ENCODE measurements around the gene LRRC26. TPM values are rescaled to one million over a fixed set of nuclear protein-coding genes. Genes with fewer than 3 reads are reported as not detected.

The LRRC26 gene
- polyA plus RNA-seq, 1 experiment, result not detected

GRCh38 chr9:137166380-137167229, 3.2 kb downstream of the LRRC26 start:
- ChIA-PET POLR2A (interaction anchor here (0.6 kb wide), 1 partner anchor 10 kb away, joined by 4 read pairs; no protein-coding TSS in a partner anchor), CTCF (interaction anchor here (0.6 kb wide), 1 partner anchor 70 kb away, joined by 3 read pairs; no protein-coding TSS in a partner anchor)
- peaks cover 35% of the 10 kb centered on the region for H3K27me3 ChIP-seq (ENCODE audit: control insufficient read depth, insufficient read depth, low read length)
- DNase-seq (ENCODE audit: low read depth), result no peak
- no peak overlapping the region for H3K4me3 ChIP-seq (ENCODE audit: low read depth, low read length)
- TF ChIP-seq, protein P1, sequence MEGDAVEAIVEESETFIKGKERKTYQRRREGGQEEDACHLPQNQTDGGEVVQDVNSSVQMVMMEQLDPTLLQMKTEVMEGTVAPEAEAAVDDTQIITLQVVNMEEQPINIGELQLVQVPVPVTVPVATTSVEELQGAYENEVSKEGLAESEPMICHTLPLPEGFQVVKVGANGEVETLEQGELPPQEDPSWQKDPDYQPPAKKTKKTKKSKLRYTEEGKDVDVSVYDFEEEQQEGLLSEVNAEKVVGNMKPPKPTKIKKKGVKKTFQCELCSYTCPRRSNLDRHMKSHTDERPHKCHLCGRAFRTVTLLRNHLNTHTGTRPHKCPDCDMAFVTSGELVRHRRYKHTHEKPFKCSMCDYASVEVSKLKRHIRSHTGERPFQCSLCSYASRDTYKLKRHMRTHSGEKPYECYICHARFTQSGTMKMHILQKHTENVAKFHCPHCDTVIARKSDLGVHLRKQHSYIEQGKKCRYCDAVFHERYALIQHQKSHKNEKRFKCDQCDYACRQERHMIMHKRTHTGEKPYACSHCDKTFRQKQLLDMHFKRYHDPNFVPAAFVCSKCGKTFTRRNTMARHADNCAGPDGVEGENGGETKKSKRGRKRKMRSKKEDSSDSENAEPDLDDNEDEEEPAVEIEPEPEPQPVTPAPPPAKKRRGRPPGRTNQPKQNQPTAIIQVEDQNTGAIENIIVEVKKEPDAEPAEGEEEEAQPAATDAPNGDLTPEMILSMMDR (IDR thresholded peaks at IDR 0.05; ENCODE audit: insufficient read depth, low read depth, low read length), result no peak
- H3K36me3 ChIP-seq (ENCODE audit: control insufficient read depth, insufficient read depth, low read length), result no peaks in the 10 kb centered on the region

DNA sequence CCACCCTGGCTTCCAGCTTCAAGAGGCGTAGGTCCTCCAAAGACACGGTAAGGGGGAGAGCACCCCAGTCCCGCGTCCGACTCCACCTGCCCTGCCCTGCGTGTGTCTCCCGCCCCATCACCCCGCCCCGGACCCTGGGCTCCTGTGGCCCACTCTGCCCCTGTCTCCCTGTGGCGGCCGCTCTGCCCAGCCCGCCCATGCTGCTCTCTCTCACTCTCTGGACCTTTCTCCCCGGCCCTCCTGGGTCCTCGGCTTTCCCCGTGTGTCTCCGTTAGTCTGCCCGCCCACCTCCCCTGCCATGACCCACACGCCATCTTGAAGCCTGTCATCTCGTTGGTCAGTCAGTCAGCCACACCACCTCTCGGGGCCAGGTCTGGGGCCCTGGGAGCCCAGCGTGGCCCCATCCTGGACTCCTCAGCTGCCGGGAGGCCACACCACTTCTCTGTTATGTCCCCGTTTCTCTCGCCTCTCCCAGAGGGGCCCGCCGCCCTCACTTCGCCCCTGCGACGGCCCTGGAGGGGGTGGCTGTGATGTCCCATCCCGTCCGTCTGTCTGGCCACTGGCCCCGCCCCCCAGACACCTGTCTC, 4.5 kb downstream of the LRRC26 start:
- POLR2A ChIA-PET, result no interaction called here
- Histone ChIP-seq H3K4me3 (ENCODE audit: low read depth, low read length) (no peak overlapping the region), H3K27me3 (ENCODE audit: control insufficient read depth, insufficient read depth, low read length) (peaks cover 32% of the 10 kb centered on the region), H3K36me3 (ENCODE audit: control insufficient read depth, insufficient read depth, low read length) (no peaks in the 10 kb centered on the region)
- TF ChIP-seq, protein P1 (IDR thresholded peaks at IDR 0.05; ENCODE audit: insufficient read depth, low read depth, low read length), result no peak
- no peak for DNase-seq (ENCODE audit: low read depth)
- CTCF ChIA-PET, result no interaction called here

DNA sequence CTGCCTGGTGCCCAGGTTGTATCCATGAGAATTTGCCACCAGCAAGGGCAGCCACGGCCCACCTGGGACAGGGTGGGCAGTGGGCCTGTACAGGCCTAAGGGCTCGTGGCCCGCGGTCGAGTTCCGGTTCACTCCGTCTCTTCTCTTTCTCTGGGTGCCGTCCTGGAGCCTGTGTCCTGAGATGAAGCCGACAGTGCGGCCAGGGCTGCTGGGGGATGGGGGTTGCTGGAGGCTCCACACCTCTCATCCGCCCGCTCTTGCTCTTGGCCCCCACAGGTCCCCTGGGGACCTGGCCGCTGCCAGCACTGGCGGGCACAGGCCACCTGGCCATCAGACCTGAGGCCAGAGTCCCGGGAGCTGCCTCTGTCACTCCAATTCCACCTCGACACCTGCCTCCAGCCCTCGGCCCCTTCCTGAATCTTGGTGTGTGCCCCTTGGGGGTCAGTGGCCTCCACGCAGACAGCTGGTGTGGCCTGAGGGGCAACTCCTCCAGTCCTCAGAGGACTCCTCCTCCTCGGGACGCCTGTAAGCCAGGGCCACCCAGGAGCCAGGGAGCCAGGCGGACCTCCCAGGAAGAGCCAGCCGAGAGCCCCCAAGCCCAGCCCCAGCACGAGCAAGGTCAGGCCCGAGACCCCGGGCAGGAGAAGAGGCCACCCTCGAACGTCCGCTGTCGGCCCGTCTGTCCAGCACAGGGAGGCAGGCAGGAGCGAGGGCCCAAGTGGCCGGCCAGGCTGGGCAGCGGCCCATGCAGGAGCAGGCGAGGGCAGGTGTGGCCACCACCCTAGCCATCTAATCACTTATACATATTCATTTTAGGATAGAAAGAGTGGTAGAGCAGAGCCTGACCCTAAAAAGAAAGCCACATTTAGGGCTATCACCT, 5.2 kb downstream of the LRRC26 start:
- Histone ChIP-seq H3K4me3 (ENCODE audit: low read depth, low read length) (no peak overlapping the region), H3K36me3 (ENCODE audit: control insufficient read depth, insufficient read depth, low read length) (no peaks in the 10 kb centered on the region), H3K27me3 (ENCODE audit: control insufficient read depth, insufficient read depth, low read length) (peaks cover 29% of the 10 kb centered on the region)
- ChIA-PET POLR2A (no interaction called here), CTCF (interaction anchor here (1.0 kb wide), 1 partner anchor 12 kb away, joined by 5 read pairs; no protein-coding TSS in a partner anchor)
- TF ChIP-seq, protein P1 (IDR thresholded peaks at IDR 0.05; ENCODE audit: insufficient read depth, low read depth, low read length), result no peak
- DNase-seq (ENCODE audit: low read depth), result no peak

DNA sequence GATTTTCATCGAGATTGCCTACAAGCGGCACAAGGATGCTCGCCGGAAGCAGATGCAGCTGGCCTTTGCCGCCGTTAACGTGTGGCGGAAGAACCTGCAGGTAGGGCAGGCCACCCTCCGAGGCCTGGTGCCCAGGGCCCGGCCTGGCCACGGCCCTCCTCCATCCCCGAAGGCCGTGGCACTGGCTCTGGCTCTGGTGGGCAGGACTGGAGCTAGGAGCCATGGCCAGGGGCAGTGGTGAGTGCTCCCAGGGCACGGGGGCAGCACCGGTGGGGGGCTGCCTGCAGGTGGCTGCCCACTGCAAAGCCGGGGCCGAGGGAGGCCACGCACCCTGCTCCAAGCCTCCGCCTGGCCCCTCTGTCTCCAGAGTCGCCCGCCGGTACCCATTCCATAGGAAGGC, 6.0 kb downstream of the LRRC26 start:
- TF ChIP-seq, protein P1 (IDR thresholded peaks at IDR 0.05; ENCODE audit: insufficient read depth, low read depth, low read length), result no peak
- peaks cover 30% of the 10 kb centered on the region for H3K27me3 ChIP-seq (ENCODE audit: control insufficient read depth, insufficient read depth, low read length)
- POLR2A ChIA-PET, result no interaction called here
- CTCF ChIA-PET, result interaction anchor here (1.0 to 1.2 kb wide), 2 partner anchors 13 to 93 kb away, joined by 3 to 5 read pairs; partner anchors contain the start of gene SAPCD2
- no peak overlapping the region for H3K4me3 ChIP-seq (ENCODE audit: low read depth, low read length)
- no peak for DNase-seq (ENCODE audit: low read depth)
- H3K36me3 ChIP-seq (ENCODE audit: control insufficient read depth, insufficient read depth, low read length), result no peaks in the 10 kb centered on the region
